Peyer's patch (tissue), 4 donors: ENCODE measurements around the gene SPG21. TPM values are rescaled to one million over a fixed set of nuclear protein-coding genes. Genes with fewer than 3 reads are reported as not detected.

Experiments used
- DNase-seq, 3 donors: peaks; one replicate each; pipeline ENCODE4 v3.0.0-alpha.2; 2017 to 2019
- H3K27ac ChIP-seq, 4 donors: fragments of 200-600 bp; sonication (generic); one replicate each; pipeline ENCODE4 v1.5.1; 2016 to 2019
- H3K27me3 ChIP-seq, 2 donors: fragments of 200-600 bp; sonication (generic); one replicate each; pipeline ENCODE4 v1.5.1; 2019
- H3K36me3 ChIP-seq, 3 donors: fragments of 200-600 bp; sonication (generic); one replicate each; pipeline ENCODE4 v1.5.1; 2016 to 2019
- H3K4me1 ChIP-seq, 4 donors: fragments of 200-600 bp; sonication (generic); one replicate each; pipeline ENCODE4 v1.5.1; 2016 to 2019
- H3K4me3 ChIP-seq, 4 donors: fragments of 200-600 bp; sonication (generic); 1 replicate in 3 of 4; 2 replicates in 1 of 4; pipeline ENCODE4 v1.5.1; 2016 to 2019; ENCODE audit warnings: mild to moderate bottlenecking in 1 of 4
- H3K9me3 ChIP-seq, 4 donors: fragments of 200-600 bp; sonication (generic); one replicate each; pipeline ENCODE4 v1.5.1; 2016 to 2019; ENCODE audit warnings: mild to moderate bottlenecking in 1 of 4
- POLR2A ChIP-seq, 2 donors: fragments of 450-650 bp; IDR thresholded peaks; one replicate each; pipeline ENCODE4 v1.5.1; 2017; ENCODE audit warnings: antibody characterized with exemption in 2 of 2, mild to moderate bottlenecking in 2 of 2, moderate library complexity in 2 of 2
- total RNA-seq, 4 donors: library from RNA; depleted of rRNA; stranded (reverse); fragments of >200 nt; gene quantifications; one replicate each; pipeline ENCODE4 v1.1.0, GENCODE V29; 2016
- TF ChIP-seq, protein P1 (sequence below), 6 experiments: fragments of 450-650 bp in 4 of 6; fragments of 200-600 bp in 2 of 6; sonication (generic) in 1 of 6; IDR thresholded peaks; one replicate each; pipeline ENCODE4 v1.5.1; 2017 to 2019; ENCODE audit warnings: antibody characterized with exemption in 6 of 6, mild to moderate bottlenecking in 3 of 6, moderate library complexity in 1 of 6

SPG21 gene
- total RNA-seq, 4 donors from 2014 or later: 65.6 to 85.0 (median 70.3) TPM

DNA sequence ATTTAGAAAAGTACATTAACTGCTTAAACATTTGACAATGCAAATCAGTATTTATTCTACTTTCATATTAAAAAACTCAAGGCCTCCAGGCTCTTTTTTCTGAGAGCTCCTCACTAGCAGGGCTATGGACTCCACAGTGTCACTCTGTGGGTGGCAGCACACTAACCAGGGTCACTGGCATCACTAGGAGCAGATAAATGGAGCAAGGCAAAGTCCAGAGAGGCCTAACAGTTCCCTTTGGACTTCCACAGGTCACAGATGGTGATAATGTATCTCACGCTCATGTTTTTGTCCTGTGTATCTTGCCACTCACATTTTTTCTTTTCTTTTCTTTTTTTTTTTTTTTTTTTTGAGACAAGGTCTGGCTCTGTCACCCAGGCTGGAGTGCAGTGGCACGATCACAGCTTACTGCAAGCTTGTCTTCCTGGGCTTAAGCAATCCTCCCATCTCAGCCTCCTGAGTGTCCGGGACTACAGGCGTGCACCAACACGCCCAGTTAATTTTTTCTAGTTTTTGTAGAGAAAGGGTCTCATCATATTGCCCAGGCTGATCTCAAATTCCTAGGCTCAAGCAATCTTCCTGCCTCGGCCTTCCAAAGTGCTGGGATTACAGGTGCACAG, 7.8 kb downstream of the SPG21 start:
- peaks cover 0 to 30% (median 0%) of the 10 kb centered on the region in 3 donors for H3K36me3 ChIP-seq
- H3K4me1 ChIP-seq: peaks cover 0 to 18% (median 0%) of the 10 kb centered on the region in 4 donors
- H3K9me3 ChIP-seq: no peaks in the 10 kb centered on the region
- DNase-seq: peak in 1 of 3 donors; percentile 77
- H3K27me3 ChIP-seq: no peaks in the 10 kb centered on the region
- TF ChIP-seq, protein P1, sequence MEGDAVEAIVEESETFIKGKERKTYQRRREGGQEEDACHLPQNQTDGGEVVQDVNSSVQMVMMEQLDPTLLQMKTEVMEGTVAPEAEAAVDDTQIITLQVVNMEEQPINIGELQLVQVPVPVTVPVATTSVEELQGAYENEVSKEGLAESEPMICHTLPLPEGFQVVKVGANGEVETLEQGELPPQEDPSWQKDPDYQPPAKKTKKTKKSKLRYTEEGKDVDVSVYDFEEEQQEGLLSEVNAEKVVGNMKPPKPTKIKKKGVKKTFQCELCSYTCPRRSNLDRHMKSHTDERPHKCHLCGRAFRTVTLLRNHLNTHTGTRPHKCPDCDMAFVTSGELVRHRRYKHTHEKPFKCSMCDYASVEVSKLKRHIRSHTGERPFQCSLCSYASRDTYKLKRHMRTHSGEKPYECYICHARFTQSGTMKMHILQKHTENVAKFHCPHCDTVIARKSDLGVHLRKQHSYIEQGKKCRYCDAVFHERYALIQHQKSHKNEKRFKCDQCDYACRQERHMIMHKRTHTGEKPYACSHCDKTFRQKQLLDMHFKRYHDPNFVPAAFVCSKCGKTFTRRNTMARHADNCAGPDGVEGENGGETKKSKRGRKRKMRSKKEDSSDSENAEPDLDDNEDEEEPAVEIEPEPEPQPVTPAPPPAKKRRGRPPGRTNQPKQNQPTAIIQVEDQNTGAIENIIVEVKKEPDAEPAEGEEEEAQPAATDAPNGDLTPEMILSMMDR (IDR thresholded peaks at IDR 0.05): no peak
- TF ChIP-seq POLR2A (IDR thresholded peaks at IDR 0.05): no peak
- no peak overlapping the region for H3K4me3 ChIP-seq
- H3K27ac ChIP-seq: no peak overlapping the region

DNA sequence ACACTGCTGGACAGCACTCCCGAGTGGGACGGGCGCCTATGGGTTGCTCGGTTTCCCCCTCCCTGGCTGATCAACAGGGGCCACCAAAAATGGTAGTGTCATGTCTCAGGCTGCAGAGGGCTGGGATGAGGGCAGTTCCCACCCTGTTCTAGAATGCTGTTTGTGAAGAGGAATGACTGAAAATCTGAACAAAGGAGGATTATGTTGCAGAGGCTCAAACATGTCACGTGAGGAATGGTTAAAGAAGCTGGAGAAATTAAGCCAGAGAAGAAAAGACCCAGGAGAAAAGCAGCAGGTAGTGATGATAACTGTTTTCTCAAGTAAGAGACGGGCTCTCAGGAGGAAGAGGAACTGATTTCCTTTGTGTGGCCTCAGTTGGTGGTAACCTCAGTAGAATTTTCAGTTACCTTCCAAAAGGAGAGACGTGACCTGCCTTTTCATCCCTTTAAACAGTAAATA, 10.4 kb downstream of the SPG21 start:
- Histone ChIP-seq H3K9me3 (no peaks in the 10 kb centered on the region), H3K27me3 (no peaks in the 10 kb centered on the region), H3K4me1 (peaks cover 0 to 6% (median 0%) of the 10 kb centered on the region in 4 donors), H3K36me3 (peaks cover 0 to 55% (median 0%) of the 10 kb centered on the region in 3 donors), H3K4me3 (no peak overlapping the region), H3K27ac (no peak overlapping the region)
- TF ChIP-seq, protein P1 (IDR thresholded peaks at IDR 0.05): no peak
- no peak for TF ChIP-seq POLR2A (IDR thresholded peaks at IDR 0.05)
- no peak for DNase-seq

DNA sequence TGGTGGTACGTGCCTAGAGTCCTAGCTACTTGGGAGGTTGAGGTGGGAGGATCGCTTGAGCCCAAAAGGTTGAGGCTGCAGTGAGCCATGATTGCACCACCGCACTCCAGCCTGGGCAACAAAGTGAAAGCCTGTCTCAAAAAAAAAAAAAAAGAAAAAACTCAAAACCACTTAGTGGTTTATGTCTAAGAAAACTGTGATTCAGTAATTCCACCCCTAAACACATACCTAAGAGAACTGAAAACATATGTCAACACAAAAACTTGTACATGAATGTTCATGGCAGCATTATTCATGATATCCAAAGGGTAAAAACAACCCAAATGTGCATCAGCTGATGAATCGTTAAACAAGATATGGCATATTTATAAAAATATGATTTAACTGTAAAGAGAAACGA, 14.3 kb downstream of the SPG21 start:
- H3K4me1 ChIP-seq: no peaks in the 10 kb centered on the region
- no peak for TF ChIP-seq POLR2A (IDR thresholded peaks at IDR 0.05)
- TF ChIP-seq, protein P1 (IDR thresholded peaks at IDR 0.05): no peak
- H3K9me3 ChIP-seq: no peaks in the 10 kb centered on the region
- peaks cover 0 to 93% (median 0%) of the 10 kb centered on the region in 3 donors for H3K36me3 ChIP-seq
- DNase-seq: no peak
- no peak overlapping the region for H3K4me3 ChIP-seq
- H3K27ac ChIP-seq: no peak overlapping the region
- no peaks in the 10 kb centered on the region for H3K27me3 ChIP-seq

DNA sequence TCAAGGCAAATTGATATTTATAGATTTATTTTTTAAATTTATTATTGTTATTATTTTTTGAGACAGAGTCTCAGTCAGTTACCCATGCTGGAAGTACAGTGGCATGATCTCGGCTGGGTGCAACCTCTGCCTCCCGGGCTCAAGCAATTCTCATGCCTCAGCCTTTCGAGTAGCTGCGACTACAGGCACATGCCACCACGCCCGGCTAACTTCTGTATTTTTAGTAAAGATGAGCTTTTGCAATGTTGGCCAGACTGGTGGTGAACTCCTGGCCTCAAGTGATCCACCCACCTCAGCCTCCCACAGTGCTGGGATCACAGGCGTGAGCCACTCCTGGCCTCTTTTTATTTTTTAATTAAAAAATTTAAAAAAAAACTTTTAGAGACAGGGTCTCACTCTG, 19.0 kb downstream of the SPG21 start:
- H3K4me3 ChIP-seq: no peak overlapping the region
- no peak for TF ChIP-seq POLR2A (IDR thresholded peaks at IDR 0.05)
- TF ChIP-seq, protein P1 (IDR thresholded peaks at IDR 0.05): no peak
- peaks cover 0 to 86% (median 3%) of the 10 kb centered on the region in 3 donors for H3K36me3 ChIP-seq
- no peaks in the 10 kb centered on the region for H3K27me3 ChIP-seq
- no peak for DNase-seq
- H3K4me1 ChIP-seq: no peaks in the 10 kb centered on the region
- H3K9me3 ChIP-seq: no peaks in the 10 kb centered on the region
- H3K27ac ChIP-seq: no peak overlapping the region

DNA sequence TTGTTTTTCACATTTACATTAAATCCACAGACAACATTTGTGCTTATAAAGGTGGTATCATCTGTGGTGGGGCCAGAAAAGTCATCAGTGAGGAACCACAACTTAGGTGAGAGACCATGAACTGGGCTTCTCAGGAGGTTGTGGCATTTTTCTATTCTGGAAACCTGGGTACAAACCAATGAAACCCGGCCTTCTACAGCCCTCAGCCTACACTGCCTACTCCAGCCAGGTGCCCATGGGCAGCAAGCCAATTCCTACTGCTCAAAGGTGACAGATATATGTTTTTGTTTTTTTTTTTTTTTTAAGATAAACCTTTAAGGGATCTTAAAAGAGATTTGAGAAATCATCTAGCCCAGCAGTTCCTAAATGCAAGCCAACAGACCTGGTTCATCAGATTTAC, 20.3 kb downstream of the SPG21 start:
- no peaks in the 10 kb centered on the region for H3K27me3 ChIP-seq
- no peak for DNase-seq
- peaks cover 3 to 86% (median 3%) of the 10 kb centered on the region in 3 donors for H3K36me3 ChIP-seq

More for the DNA sequence above, 20.3 kb downstream of the SPG21 start:
- H3K4me3 ChIP-seq: no peak overlapping the region
- H3K9me3 ChIP-seq: no peaks in the 10 kb centered on the region
- H3K27ac ChIP-seq: no peak overlapping the region
- no peaks in the 10 kb centered on the region for H3K4me1 ChIP-seq
- no peak for TF ChIP-seq POLR2A (IDR thresholded peaks at IDR 0.05)
- TF ChIP-seq, protein P1 (IDR thresholded peaks at IDR 0.05): no peak
